SK-N-SH (cell line): ENCODE results near the gene SLC52A3. TPM values are rescaled to one million over a fixed set of nuclear protein-coding genes. Genes with fewer than 3 reads are reported as not detected.

ENCODE experiments used
- CTCF ChIA-PET: fragments of 300-600, 350-600 bp; formaldehyde crosslinking; extraction: SDS; loops from one replicate; lab custom pipeline; 2021; lab: Yijun Ruan, JAX
- POLR2A ChIA-PET: fragments of 350-600 bp; sonication (Branson Sonifier 250); formaldehyde crosslinking; extraction: SDS; loops from one replicate; lab custom pipeline; 2020; ENCODE audit warnings: antibody characterized with exemption, inconsistent platforms; lab: Yijun Ruan, JAX
- DNase-seq: peaks from one replicate; pipeline ENCODE4 v3.0.0; 2012
- H2AFZ ChIP-seq: fragments of 200-600 bp; sonication (generic); 2 replicates; pipeline ENCODE4 v1.8.1; 2016; ENCODE audit warnings: antibody characterized with exemption, mild to moderate bottlenecking, low read depth
- H3F3A ChIP-seq: fragments of 200-600 bp; sonication (generic); replicated peaks from 2 replicates; pipeline ENCODE3; 2016; ENCODE audit warnings: antibody characterized with exemption, mild to moderate bottlenecking; ENCODE audit not compliant: insufficient read depth
- H3K27ac ChIP-seq, 2 experiments: fragments of 200-500 bp in 1 of 2; fragments of 200-600 bp in 1 of 2; sonication (Bioruptor generic) in 1 of 2; sonication (generic), shearing (Covaris generic) in 1 of 2; 2 replicates each; pipeline versions ENCODE4 v1.5.1 to v1.6.1; 2014 to 2016; ENCODE audit warnings: low read depth in 2 of 2, inconsistent platforms in 1 of 2, low read length in 1 of 2, mild to moderate bottlenecking in 1 of 2, mixed read lengths in 1 of 2
- H3K27me3 ChIP-seq: fragments of 200-600 bp; sonication (generic), shearing (Covaris generic); 2 replicates; pipeline ENCODE4 v1.6.1; 2016; ENCODE audit warnings: mixed run types; ENCODE audit not compliant: insufficient read depth
- H3K36me3 ChIP-seq, 2 experiments: fragments of 200-500 bp in 1 of 2; fragments of 200-600 bp in 1 of 2; sonication (Bioruptor generic) in 1 of 2; sonication (generic) in 1 of 2; replicated peaks in 1 of 2; 2 replicates each; pipeline versions ENCODE3 to v1.5.1; 2014 to 2016; ENCODE audit warnings: low read length in 1 of 2, mild to moderate bottlenecking in 1 of 2; ENCODE audit not compliant: insufficient read depth in 2 of 2, control insufficient read depth in 1 of 2
- H3K4me1 ChIP-seq, 2 experiments: fragments of 200-500 bp in 1 of 2; fragments of 200-600 bp in 1 of 2; sonication (Bioruptor generic) in 1 of 2; sonication (generic), shearing (Covaris generic) in 1 of 2; 2 replicates each; pipeline versions ENCODE4 v1.5.1 to v1.6.1; 2014 to 2016; ENCODE audit warnings: low read depth in 1 of 2, low read length in 1 of 2, mixed run types in 1 of 2; ENCODE audit not compliant: insufficient read depth in 2 of 2, control insufficient read depth in 1 of 2
- H3K4me2 ChIP-seq: fragments of 200-600 bp; sonication (generic), shearing (Covaris generic); 2 replicates; pipeline ENCODE4 v1.6.1; 2017; ENCODE audit warnings: mixed run types
- H3K4me3 ChIP-seq, 2 experiments: fragments of 200-500 bp in 1 of 2; fragments of 200-600 bp in 1 of 2; sonication (Bioruptor generic) in 1 of 2; sonication (generic), shearing (Covaris generic) in 1 of 2; 2 replicates each; pipeline versions ENCODE4 v1.5.1 to v1.8.1; 2014 to 2016; ENCODE audit warnings: low read depth in 2 of 2, inconsistent platforms in 1 of 2, low read length in 1 of 2, mild to moderate bottlenecking in 1 of 2, mixed read lengths in 1 of 2, moderate library complexity in 1 of 2
- H3K79me2 ChIP-seq: fragments of 200-600 bp; sonication (generic); 2 replicates; pipeline ENCODE4 v1.8.1; 2017; ENCODE audit warnings: mild to moderate bottlenecking; ENCODE audit not compliant: insufficient read depth
- H3K9ac ChIP-seq: fragments of 200-600 bp; sonication (generic); 2 replicates; pipeline ENCODE4 v1.6.1; 2017; ENCODE audit warnings: mixed run types
- H3K9me2 ChIP-seq: fragments of 200-600 bp; sonication (generic); 2 replicates; pipeline ENCODE4 v1.6.1; 2017; ENCODE audit warnings: mixed run types
- H3K9me3 ChIP-seq: fragments of 200-600 bp; sonication (generic); 2 replicates; pipeline ENCODE4 v1.6.1; 2017; ENCODE audit warnings: mixed run types, mild to moderate bottlenecking, moderate library complexity
- H4K20me1 ChIP-seq: fragments of 200-600 bp; sonication (generic); 2 replicates; pipeline ENCODE4 v1.6.1; 2017; ENCODE audit warnings: mild to moderate bottlenecking, mixed run types; ENCODE audit not compliant: insufficient read depth
- CTCF ChIP-seq: fragments of 200-600 bp; sonication (generic); IDR thresholded peaks from 2 replicates; pipeline ENCODE4 v1.6.1; 2017; ENCODE audit warnings: antibody characterized with exemption, mild to moderate bottlenecking, moderate library complexity
- EP300 ChIP-seq, 2 experiments: IDR thresholded peaks; 2 replicates each; pipeline versions ENCODE4 v1.4.0 to v1.6.1; 2012; ENCODE audit warnings: borderline replicate concordance in 1 of 2, low read depth in 1 of 2, low read length in 1 of 2
- FOSL2 ChIP-seq: IDR thresholded peaks from 2 replicates; pipeline ENCODE4 v1.4.0; 2012; ENCODE audit warnings: low read depth, mild to moderate bottlenecking, moderate library complexity, borderline replicate concordance
- GABPA ChIP-seq: IDR thresholded peaks from 2 replicates; pipeline ENCODE4 v1.4.0; 2012; ENCODE audit warnings: low read depth, mild to moderate bottlenecking
- GATA2 ChIP-seq: sonication (generic); formaldehyde crosslinking; IDR thresholded peaks from 2 replicates; pipeline ENCODE4 v1.5.0; 2020; ENCODE audit warnings: mild to moderate bottlenecking, missing genetic modification reagents
- IRF3 ChIP-seq: fragments of 150-350 bp; IDR thresholded peaks from 2 replicates; pipeline ENCODE4 v1.6.1; 2016; ENCODE audit warnings: mild to moderate bottlenecking, low read depth, low read length
- JUND ChIP-seq: IDR thresholded peaks from 2 replicates; pipeline ENCODE4 v1.4.0; 2012
- MEF2A ChIP-seq: IDR thresholded peaks from 2 replicates; pipeline ENCODE4 v1.4.0; 2012; ENCODE audit warnings: low read depth, borderline replicate concordance
- MXI1 ChIP-seq: IDR thresholded peaks from 2 replicates; pipeline ENCODE4 v1.6.1; 2012; ENCODE audit warnings: mild to moderate bottlenecking, low read depth, low read length, improper control_type of control experiment
- NFIC ChIP-seq: IDR thresholded peaks from 2 replicates; pipeline ENCODE4 v1.4.0; 2012; ENCODE audit warnings: borderline replicate concordance
- POLR2AphosphoS5 ChIP-seq: IDR thresholded peaks from 2 replicates; pipeline ENCODE4 v1.6.1; 2012; ENCODE audit warnings: low read depth, low read length
- RFX5 ChIP-seq: IDR thresholded peaks from 2 replicates; pipeline ENCODE4 v1.6.1; 2012; ENCODE audit warnings: mild to moderate bottlenecking, improper control_type of control experiment, low read length
- RXRA ChIP-seq: IDR thresholded peaks from 2 replicates; pipeline ENCODE4 v1.4.0; 2012; ENCODE audit warnings: low read depth, mild to moderate bottlenecking, borderline replicate concordance
- SMC3 ChIP-seq: IDR thresholded peaks from 2 replicates; pipeline ENCODE4 v1.6.1; 2012; ENCODE audit warnings: low read depth, low read length, improper control_type of control experiment
- TAF1 ChIP-seq: IDR thresholded peaks from 2 replicates; pipeline ENCODE4 v1.6.1; 2012; ENCODE audit warnings: low read depth, mild to moderate bottlenecking, low read length, moderate library complexity, borderline replicate concordance
- TCF12 ChIP-seq: IDR thresholded peaks from 2 replicates; pipeline ENCODE4 v1.4.0; 2012
- YY1 ChIP-seq: IDR thresholded peaks from 2 replicates; pipeline ENCODE4 v1.4.0; 2012; ENCODE audit warnings: low read depth, mild to moderate bottlenecking
- WGBS: methylation state at CpG from one replicate; pipeline ENCODE4 v1.1.6; 2017; ENCODE audit warnings: low lambda C conversion rate; 5-methylcytosine and 5-hydroxymethylcytosine counted together
- polyA plus RNA-seq, 3 experiments: library from polyadenylated mRNA; depleted of rRNA; stranded (reverse); fragments of >200 nt; gene quantifications; 2 replicates each; pipeline ENCODE4 v1.2.3, GENCODE V29; 2012
- TF ChIP-seq, protein P1 (sequence below): IDR thresholded peaks from 2 replicates; pipeline ENCODE4 v1.6.1; 2012; ENCODE audit warnings: mild to moderate bottlenecking, low read depth, low read length, moderate library complexity
- TF ChIP-seq, protein P2 (sequence below): IDR thresholded peaks from 2 replicates; pipeline ENCODE4 v1.4.0; 2012; ENCODE audit warnings: low read depth, borderline replicate concordance

SLC52A3 gene
- polyA plus RNA-seq, 1 of the 3 experiments (the other 2 are of a cell fraction): not detected

GRCh38 chr20:753897-754635 is 14.2 kb downstream of the SLC52A3 start:
- Histone ChIP-seq H3K27ac (no peak overlapping the region), H3K4me1 (peaks cover 0 to 3% of the 10 kb centered on the region in 2 experiments; a peak in 1 of 4 replicates), H3F3A (no peaks in the 10 kb centered on the region), H3K79me2 (no peaks in the 10 kb centered on the region), H3K9ac (no peak overlapping the region), H3K4me3 (no peak overlapping the region), H2AFZ (no peak overlapping the region), H3K27me3 (peaks cover 5% of the 10 kb centered on the region; the same call in 1 of the 2 replicates), H3K4me2 (no peak overlapping the region), H3K36me3 (no peaks in the 10 kb centered on the region), H3K9me2 (no peaks in the 10 kb centered on the region), H4K20me1 (no peaks in the 10 kb centered on the region), H3K9me3 (no peaks in the 10 kb centered on the region)
- ChIA-PET CTCF (interaction anchor here (0.9 to 1.6 kb wide), 4 partner anchors 15 to 86 kb away, joined by 3 to 9 read pairs (median 4); no protein-coding TSS in a partner anchor), POLR2A (no interaction called here)
- no peak for DNase-seq
- 39% methylated on average over 10 of the region's 10 CpGs for WGBS
- TF ChIP-seq IRF3: no peak
- TF ChIP-seq NFIC: no peak
- no peak for TF ChIP-seq MEF2A
- TF ChIP-seq RXRA: no peak
- no peak for TF ChIP-seq EP300 (IDR thresholded peaks at IDR 0.05; ENCODE audit: borderline replicate concordance in 1 of 2, low read depth in 1 of 2, low read length in 1 of 2)
- TF ChIP-seq JUND: no peak
- no peak for TF ChIP-seq SMC3
- TF ChIP-seq, protein P1, sequence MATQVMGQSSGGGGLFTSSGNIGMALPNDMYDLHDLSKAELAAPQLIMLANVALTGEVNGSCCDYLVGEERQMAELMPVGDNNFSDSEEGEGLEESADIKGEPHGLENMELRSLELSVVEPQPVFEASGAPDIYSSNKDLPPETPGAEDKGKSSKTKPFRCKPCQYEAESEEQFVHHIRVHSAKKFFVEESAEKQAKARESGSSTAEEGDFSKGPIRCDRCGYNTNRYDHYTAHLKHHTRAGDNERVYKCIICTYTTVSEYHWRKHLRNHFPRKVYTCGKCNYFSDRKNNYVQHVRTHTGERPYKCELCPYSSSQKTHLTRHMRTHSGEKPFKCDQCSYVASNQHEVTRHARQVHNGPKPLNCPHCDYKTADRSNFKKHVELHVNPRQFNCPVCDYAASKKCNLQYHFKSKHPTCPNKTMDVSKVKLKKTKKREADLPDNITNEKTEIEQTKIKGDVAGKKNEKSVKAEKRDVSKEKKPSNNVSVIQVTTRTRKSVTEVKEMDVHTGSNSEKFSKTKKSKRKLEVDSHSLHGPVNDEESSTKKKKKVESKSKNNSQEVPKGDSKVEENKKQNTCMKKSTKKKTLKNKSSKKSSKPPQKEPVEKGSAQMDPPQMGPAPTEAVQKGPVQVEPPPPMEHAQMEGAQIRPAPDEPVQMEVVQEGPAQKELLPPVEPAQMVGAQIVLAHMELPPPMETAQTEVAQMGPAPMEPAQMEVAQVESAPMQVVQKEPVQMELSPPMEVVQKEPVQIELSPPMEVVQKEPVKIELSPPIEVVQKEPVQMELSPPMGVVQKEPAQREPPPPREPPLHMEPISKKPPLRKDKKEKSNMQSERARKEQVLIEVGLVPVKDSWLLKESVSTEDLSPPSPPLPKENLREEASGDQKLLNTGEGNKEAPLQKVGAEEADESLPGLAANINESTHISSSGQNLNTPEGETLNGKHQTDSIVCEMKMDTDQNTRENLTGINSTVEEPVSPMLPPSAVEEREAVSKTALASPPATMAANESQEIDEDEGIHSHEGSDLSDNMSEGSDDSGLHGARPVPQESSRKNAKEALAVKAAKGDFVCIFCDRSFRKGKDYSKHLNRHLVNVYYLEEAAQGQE: no peak
- no peak for TF ChIP-seq RFX5
- no peak for TF ChIP-seq MXI1
- no peak for TF ChIP-seq TAF1
- TF ChIP-seq TCF12: no peak
- no peak for TF ChIP-seq GATA2
- TF ChIP-seq FOSL2: no peak
- no peak for TF ChIP-seq GABPA
- TF ChIP-seq POLR2AphosphoS5: no peak
- TF ChIP-seq CTCF: no peak
- TF ChIP-seq, protein P2, sequence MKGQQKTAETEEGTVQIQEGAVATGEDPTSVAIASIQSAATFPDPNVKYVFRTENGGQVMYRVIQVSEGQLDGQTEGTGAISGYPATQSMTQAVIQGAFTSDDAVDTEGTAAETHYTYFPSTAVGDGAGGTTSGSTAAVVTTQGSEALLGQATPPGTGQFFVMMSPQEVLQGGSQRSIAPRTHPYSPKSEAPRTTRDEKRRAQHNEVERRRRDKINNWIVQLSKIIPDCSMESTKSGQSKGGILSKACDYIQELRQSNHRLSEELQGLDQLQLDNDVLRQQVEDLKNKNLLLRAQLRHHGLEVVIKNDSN: no peak
- TF ChIP-seq YY1: no peak
